Upper lobe of left lung (tissue), 6 donors: ENCODE data around the gene BORCS6. TPM values are rescaled to one million over a fixed set of nuclear protein-coding genes. Genes with fewer than 3 reads are reported as not detected.

Experiments
- ATAC-seq, 2 donors: fragments of 200-7000 bp; cut with Tn5 transposase; one replicate each; pipeline ENCODE4 v1.9.1; 2022; ENCODE audit warnings: mild to moderate bottlenecking in 2 of 2, moderate library complexity in 2 of 2; ENCODE audit not compliant: low FRiP score in 2 of 2
- DNase-seq, 2 donors: peaks; one replicate each; pipeline ENCODE4 v3.0.0-alpha.2; 2019 to 2020
- H3K27ac ChIP-seq, 4 donors: fragments of 200-600 bp; sonication (generic); one replicate each; pipeline ENCODE4 v1.5.1; 2016 to 2019
- H3K27me3 ChIP-seq, 4 donors: fragments of 200-600 bp; sonication (generic); one replicate each; pipeline ENCODE4 v1.5.1; 2017 to 2019
- H3K36me3 ChIP-seq, 4 donors: fragments of 200-600 bp; sonication (generic); one replicate each; pipeline ENCODE4 v1.5.1; 2016 to 2019
- H3K4me1 ChIP-seq, 4 donors: fragments of 200-600 bp; sonication (generic); one replicate each; pipeline ENCODE4 v1.5.1; 2018 to 2019
- H3K4me3 ChIP-seq, 4 donors: fragments of 200-600 bp; sonication (generic); one replicate each; pipeline ENCODE4 v1.5.1; 2017 to 2019; ENCODE audit warnings: mild to moderate bottlenecking in 2 of 4, moderate library complexity in 1 of 4
- H3K9me3 ChIP-seq, 4 donors: fragments of 200-600 bp; sonication (generic); one replicate each; pipeline ENCODE4 v1.5.1; 2018 to 2019
- CTCF ChIP-seq, 6 experiments: fragments of 450-650 bp in 4 of 6; fragments of 200-600 bp in 2 of 6; sonication (generic) in 2 of 6; IDR thresholded peaks; one replicate each; pipeline ENCODE4 v1.5.1; 2016 to 2019; ENCODE audit warnings: antibody characterized with exemption in 6 of 6
- EP300 ChIP-seq, 4 donors: sonication (generic); formaldehyde crosslinking; IDR thresholded peaks; one replicate each; pipeline ENCODE4 v1.5.1; 2017; ENCODE audit warnings: antibody characterized with exemption in 4 of 4, control low read depth in 2 of 4
- POLR2A ChIP-seq, 4 donors: fragments of 450-650 bp; IDR thresholded peaks; one replicate each; pipeline ENCODE4 v1.5.1; 2016 to 2017; ENCODE audit warnings: antibody characterized with exemption in 4 of 4, mild to moderate bottlenecking in 2 of 4
- POLR2AphosphoS5 ChIP-seq, 2 donors: sonication (generic); formaldehyde crosslinking; IDR thresholded peaks; one replicate each; pipeline ENCODE4 v1.5.1; 2017; ENCODE audit warnings: antibody characterized with exemption in 2 of 2
- WGBS, 2 donors: methylation state at CpG; one replicate each; pipeline ENCODE4 v1.1.5; 2017 to 2018; 5-methylcytosine and 5-hydroxymethylcytosine counted together
- total RNA-seq, 6 donors: library from RNA; depleted of rRNA in 4 of 6; stranded (reverse); fragments of >200 nt in 4 of 6; gene quantifications; one replicate each; pipeline versions ENCODE4 v1.1.0 to v1.2.1, GENCODE V29; 2016 to 2021
- donor health status: DM: no; HTN: no; CAD: no; lungs with moderate emphysema.
- donor health status: DM: no; HTN: yes; CAD: no; lungs with severe emphysema.

The BORCS6 gene
- total RNA-seq, 6 donors from 2014 or later, result 7.3 to 12.5 (median 11.1) TPM

DNA sequence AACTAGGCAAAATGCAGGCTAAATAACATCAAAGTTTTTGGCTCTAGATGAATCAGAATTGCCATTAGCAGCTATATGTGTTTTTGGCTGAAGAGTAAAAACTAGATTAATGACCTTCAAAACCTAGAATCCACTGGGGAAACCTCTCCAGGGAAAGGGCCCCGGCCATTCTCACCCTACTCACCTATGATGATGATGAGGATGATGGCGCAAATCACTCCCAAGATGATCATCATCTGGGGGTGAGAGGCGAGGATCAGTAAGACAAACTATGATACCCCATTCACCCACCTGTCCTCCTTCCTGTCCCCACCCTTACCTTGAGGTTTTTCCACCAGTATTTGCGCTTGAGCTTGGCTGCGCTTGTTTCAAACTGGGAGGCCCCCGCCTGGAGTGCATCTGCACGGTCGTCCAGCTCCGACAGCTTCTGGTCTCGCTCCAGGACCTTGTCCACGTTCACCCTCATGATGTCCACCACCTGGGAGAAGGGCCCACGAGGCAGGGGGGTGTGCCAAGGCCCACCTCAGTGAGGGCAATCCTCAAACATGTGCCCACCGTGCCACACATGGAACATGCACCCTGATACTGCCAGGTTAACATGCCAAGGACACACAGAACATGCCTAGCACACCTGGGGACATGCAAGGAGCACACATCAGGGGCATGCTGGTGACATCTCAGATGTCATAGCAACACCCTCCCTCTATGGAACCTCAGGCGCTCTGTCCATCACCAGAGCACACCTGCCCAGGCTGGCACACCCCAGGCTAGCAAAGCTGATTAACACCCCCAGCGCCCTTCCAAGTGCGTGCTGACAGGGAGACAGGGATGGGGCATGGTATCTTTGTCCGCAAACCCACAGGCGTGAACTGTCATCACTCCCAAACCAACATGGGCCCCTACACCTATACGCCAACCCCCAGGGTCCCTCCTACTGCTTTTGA, 28.4 kb downstream of the BORCS6 start:
- Histone ChIP-seq H3K27me3 (no peaks in the 10 kb centered on the region), H3K27ac (peak overlapping the region; percentile 95 to 99 (median 97)), H3K9me3 (no peaks in the 10 kb centered on the region), H3K4me1 (peaks cover 43 to 66% (median 51%) of the 10 kb centered on the region in 4 donors), H3K4me3 (peak overlapping the region; percentile 63 to 95 (median 92)), H3K36me3 (peaks cover 4 to 31% (median 8%) of the 10 kb centered on the region in 4 donors)
- DNase-seq (peak in 1 of 2 donors; percentile 39), ATAC-seq (no peak)
- 58 to 61% methylated on average over 15 to 17 of the region's 19 CpGs for WGBS, 2 donors
- no peak for TF ChIP-seq CTCF (IDR thresholded peaks at IDR 0.05)
- no peak for TF ChIP-seq EP300 (IDR thresholded peaks at IDR 0.05)
- TF ChIP-seq POLR2AphosphoS5 (IDR thresholded peaks at IDR 0.05), result no peak
- peak in 1 of 4 donors; percentile 12 for TF ChIP-seq POLR2A (IDR thresholded peaks at IDR 0.05)

DNA sequence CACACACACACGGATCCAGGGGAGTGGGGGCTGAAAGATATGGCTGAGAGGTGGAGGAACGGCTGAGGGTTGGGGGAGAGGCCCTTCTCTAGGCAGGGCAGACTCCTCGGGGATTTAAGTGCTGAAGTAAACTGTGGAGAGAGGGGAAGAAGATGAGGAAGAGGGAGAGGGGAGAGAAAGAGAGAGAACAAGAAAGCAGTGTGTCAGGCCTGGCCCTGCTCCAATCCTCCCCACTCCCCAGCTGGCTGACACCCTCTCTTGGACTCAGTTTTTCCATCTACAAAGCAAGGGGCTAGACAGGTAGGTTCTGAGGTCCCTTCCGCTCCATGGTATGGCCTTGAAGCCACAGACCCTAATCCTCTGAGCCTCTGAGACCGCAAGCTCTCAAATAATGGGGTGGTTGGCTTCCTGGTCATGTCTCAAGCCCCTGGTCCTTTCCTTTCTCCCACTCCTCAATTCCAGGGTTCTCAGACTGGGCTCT, 29.2 kb downstream of the BORCS6 start:
- Histone ChIP-seq H3K27ac (peak overlapping the region; percentile 95 to 99 (median 97)), H3K36me3 (peaks cover 4 to 31% (median 8%) of the 10 kb centered on the region in 4 donors), H3K4me3 (peak overlapping the region in 1 of 4 donors; percentile 3), H3K4me1 (peaks cover 43 to 66% (median 51%) of the 10 kb centered on the region in 4 donors), H3K9me3 (no peaks in the 10 kb centered on the region), H3K27me3 (no peaks in the 10 kb centered on the region)
- DNase-seq, result no peak
- WGBS, 2 donors, result 50 to 59% methylated on average over 5 of the region's 5 CpGs
- TF ChIP-seq CTCF (IDR thresholded peaks at IDR 0.05) (no peak), POLR2A (IDR thresholded peaks at IDR 0.05) (no peak), POLR2AphosphoS5 (IDR thresholded peaks at IDR 0.05) (no peak), EP300 (IDR thresholded peaks at IDR 0.05) (no peak)
- no peak for ATAC-seq

- no peaks in the 10 kb centered on the region for H3K9me3 ChIP-seq
- no peak for DNase-seq
- no peak for ATAC-seq
- no peak overlapping the region for H3K4me3 ChIP-seq
- peaks cover 43 to 66% (median 51%) of the 10 kb centered on the region in 4 donors for H3K4me1 ChIP-seq
- TF ChIP-seq POLR2AphosphoS5 (IDR thresholded peaks at IDR 0.05) (no peak), POLR2A (IDR thresholded peaks at IDR 0.05) (no peak), CTCF (IDR thresholded peaks at IDR 0.05) (no peak), EP300 (IDR thresholded peaks at IDR 0.05) (no peak)
- 64 to 68% methylated on average over 4 of the region's 4 CpGs for WGBS, 2 donors
- no peaks in the 10 kb centered on the region for H3K27me3 ChIP-seq
- H3K36me3 ChIP-seq, result peaks cover 4 to 31% (median 8%) of the 10 kb centered on the region in 4 donors
- peak overlapping the region in 2 of 4 donors; percentile 98 to 99 for H3K27ac ChIP-seq
These were observed 29.8 kb downstream of the BORCS6 start for GRCh38 chr17:8160224-8160577.

DNA sequence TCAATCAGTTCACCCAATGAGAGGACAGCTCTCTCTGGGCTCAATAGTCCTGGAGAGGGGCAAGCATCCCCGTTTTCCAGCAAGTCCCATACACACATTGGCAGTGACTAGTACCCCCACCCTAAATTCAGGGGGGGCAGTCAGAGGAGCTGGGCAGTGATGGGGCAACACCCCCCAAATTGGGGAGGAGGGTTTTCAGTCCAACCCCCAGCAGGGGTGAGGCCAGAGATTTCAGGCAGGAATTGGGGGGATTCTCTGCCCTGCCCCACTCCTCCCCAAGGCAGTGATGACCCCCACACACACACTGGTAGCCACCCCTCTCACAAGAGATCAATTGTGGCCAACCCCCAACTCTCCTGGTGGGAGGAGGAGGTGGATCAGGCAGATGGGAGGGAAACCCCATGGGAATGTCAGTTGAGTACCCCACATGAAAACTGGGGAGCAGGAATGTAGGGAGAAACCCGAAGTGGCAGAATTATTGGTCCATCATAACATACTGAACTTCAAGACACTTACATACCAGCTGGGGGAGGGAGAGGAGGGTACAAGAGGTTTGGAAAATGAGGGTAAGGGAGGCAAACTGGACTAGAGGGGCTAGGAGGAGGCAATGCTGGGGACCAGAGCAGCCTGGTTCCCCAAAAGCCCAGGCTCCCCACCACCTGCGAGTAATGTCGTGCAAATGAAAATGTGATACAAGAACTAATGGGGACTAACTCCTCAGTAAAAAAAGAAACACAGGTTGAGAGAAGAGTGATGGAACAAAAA, 30.3 kb downstream of the BORCS6 start:
- Histone ChIP-seq H3K36me3 (peaks cover 4 to 31% (median 8%) of the 10 kb centered on the region in 4 donors), H3K27me3 (no peaks in the 10 kb centered on the region), H3K27ac (peak overlapping the region; percentile 41 to 98 (median 69)), H3K4me3 (no peak overlapping the region), H3K4me1 (peaks cover 39 to 62% (median 47%) of the 10 kb centered on the region in 4 donors), H3K9me3 (no peaks in the 10 kb centered on the region)
- ATAC-seq (no peak), DNase-seq (no peak)
- no peak for TF ChIP-seq POLR2AphosphoS5 (IDR thresholded peaks at IDR 0.05)
- no peak for TF ChIP-seq POLR2A (IDR thresholded peaks at IDR 0.05)
- no peak for TF ChIP-seq CTCF (IDR thresholded peaks at IDR 0.05)
- TF ChIP-seq EP300 (IDR thresholded peaks at IDR 0.05), result no peak
- WGBS, 2 donors, result 73 to 77% methylated on average over 4 of the region's 4 CpGs
